H1 (cell line): ENCODE measurements around the gene NDUFA11. TPM values are rescaled to one million over a fixed set of nuclear protein-coding genes. Genes with fewer than 3 reads are reported as not detected.

ENCODE experiments used
- CTCF ChIA-PET: fragments of 300-600 bp; sonication (Branson Sonifier 250); formaldehyde crosslinking; loops from one replicate; lab custom pipeline; 2021; ENCODE audit not compliant: partially characterized antibody; lab: Charles Lee
- POLR2A ChIA-PET: fragments of 300-600 bp; sonication (Branson Sonifier 250); formaldehyde crosslinking; loops from one replicate; lab custom pipeline; 2021; ENCODE audit warnings: inconsistent platforms; ENCODE audit not compliant: partially characterized antibody; lab: Charles Lee
- DNase-seq, 2 experiments: peaks; one replicate each; pipeline versions ENCODE4 v3.0.0 to v3.0.0-alpha.2; 2010 to 2022; ENCODE audit warnings: low spot score in 2 of 2, low read depth in 1 of 2, mixed read lengths in 1 of 2
- FAIRE-seq: peaks from 2 replicates; lab custom pipeline; 2011; peaks lifted over from hg19 to GRCh38; lab: Jason Lieb, UNC
- H2AFZ ChIP-seq: 2 replicates; pipeline ENCODE4 v1.8.1; 2012; ENCODE audit warnings: low read length, inconsistent platforms
- H2AK5ac ChIP-seq: 2 replicates; pipeline ENCODE4 v1.6.1; 2013; ENCODE audit warnings: low read depth, low read length
- H2BK120ac ChIP-seq: replicated peaks from 2 replicates; pipeline ENCODE3; 2013; ENCODE audit warnings: low read depth, low read length, inconsistent platforms
- H2BK12ac ChIP-seq: 2 replicates; pipeline ENCODE4 v1.6.1; 2013; ENCODE audit warnings: low read depth, low read length
- H2BK15ac ChIP-seq: 2 replicates; pipeline ENCODE4 v1.6.1; 2013; ENCODE audit warnings: low read length
- H2BK20ac ChIP-seq: 2 replicates; pipeline ENCODE4 v1.6.1; 2013; ENCODE audit warnings: low read length
- H2BK5ac ChIP-seq: 2 replicates; pipeline ENCODE4 v1.6.1; 2013; ENCODE audit warnings: low read depth, low read length
- H3K14ac ChIP-seq: 2 replicates; pipeline ENCODE4 v1.6.1; 2013; ENCODE audit warnings: inconsistent platforms; ENCODE audit not compliant: insufficient read length
- H3K18ac ChIP-seq: 2 replicates; pipeline ENCODE4 v1.6.1; 2013; ENCODE audit warnings: low read length; ENCODE audit errors: extremely low read depth
- H3K23ac ChIP-seq: 2 replicates; pipeline ENCODE4 v1.6.1; 2013; ENCODE audit warnings: inconsistent platforms; ENCODE audit not compliant: insufficient read length
- H3K23me2 ChIP-seq: 2 replicates; pipeline ENCODE4 v1.6.1; 2013; ENCODE audit warnings: low read depth, low read length
- H3K27ac ChIP-seq: 2 replicates; pipeline ENCODE4 v1.6.1; 2011; ENCODE audit warnings: low read depth, low read length, inconsistent platforms
- H3K27me3 ChIP-seq, 4 experiments: replicated peaks in 1 of 4; 1 replicate in 1 of 4; 2 replicates in 3 of 4; pipeline versions ENCODE4 v1.6.1 to v1.8.1; 2011 to 2013; ENCODE audit warnings: low read length in 3 of 4, mild to moderate bottlenecking in 3 of 4, inconsistent platforms in 2 of 4, mixed read lengths in 2 of 4, moderate library complexity in 1 of 4; ENCODE audit not compliant: control insufficient read depth in 3 of 4, insufficient read depth in 3 of 4; ENCODE audit errors: extremely low read depth in 1 of 4
- H3K36me3 ChIP-seq, 4 experiments: 2 replicates each; pipeline versions ENCODE4 v1.6.1 to v1.8.1; 2011 to 2013; ENCODE audit warnings: mild to moderate bottlenecking in 4 of 4, low read length in 3 of 4, moderate library complexity in 2 of 4, control low read depth in 1 of 4, inconsistent platforms in 1 of 4; ENCODE audit not compliant: insufficient read depth in 4 of 4, control insufficient read depth in 2 of 4
- H3K4ac ChIP-seq: replicated peaks from 2 replicates; pipeline ENCODE3; 2013; ENCODE audit warnings: low read length, low read depth, mixed read lengths, inconsistent platforms; ENCODE audit not compliant: insufficient read length
- H3K4me1 ChIP-seq, 4 experiments: replicated peaks in 1 of 4; 1 replicate in 1 of 4; 2 replicates in 3 of 4; pipeline versions ENCODE4 v1.6.1 to v1.8.1; 2011 to 2013; ENCODE audit warnings: low read length in 3 of 4, inconsistent platforms in 2 of 4, mixed read lengths in 1 of 4; ENCODE audit not compliant: insufficient read depth in 4 of 4, control insufficient read depth in 3 of 4
- H3K4me2 ChIP-seq, 2 experiments: 2 replicates each; pipeline versions ENCODE4 v1.6.1 to v1.8.1; 2011 to 2013; ENCODE audit warnings: low read depth in 2 of 2, low read length in 2 of 2, control low read depth in 1 of 2, inconsistent platforms in 1 of 2, mild to moderate bottlenecking in 1 of 2; ENCODE audit not compliant: insufficient read depth in 1 of 2
- H3K4me3 ChIP-seq, 4 experiments: fragments of 200-600, 300-600 bp in 1 of 4; sonication (generic), shearing (Covaris generic), sonication (Bioruptor Twin) in 1 of 4; 2 replicates each; pipeline versions ENCODE4 v1.5.1 to v1.8.1; 2011 to 2016; ENCODE audit warnings: low read length in 4 of 4, low read depth in 3 of 4, control low read depth in 2 of 4, inconsistent platforms in 2 of 4, mild to moderate bottlenecking in 2 of 4, mixed read lengths in 1 of 4, moderate library complexity in 1 of 4; ENCODE audit not compliant: insufficient read depth in 2 of 4; ENCODE audit errors: extremely low read depth in 1 of 4
- H3K56ac ChIP-seq: replicated peaks from 2 replicates; pipeline ENCODE3; 2013; ENCODE audit warnings: low read depth, mild to moderate bottlenecking, mixed read lengths, low read length, inconsistent platforms; ENCODE audit not compliant: insufficient read length
- H3K79me1 ChIP-seq: 2 replicates; pipeline ENCODE4 v1.6.1; 2013; ENCODE audit warnings: low read depth, low read length, control low read depth
- H3K79me2 ChIP-seq, 2 experiments: 2 replicates each; pipeline versions ENCODE4 v1.6.1 to v1.8.1; 2012 to 2013; ENCODE audit warnings: low read length in 2 of 2, mild to moderate bottlenecking in 2 of 2, inconsistent platforms in 1 of 2; ENCODE audit not compliant: insufficient read depth in 2 of 2, control insufficient read depth in 1 of 2
- H3K9ac ChIP-seq, 4 experiments: replicated peaks in 1 of 4; 1 replicate in 1 of 4; 2 replicates in 3 of 4; pipeline versions ENCODE4 v1.6.1 to v1.8.1; 2011 to 2013; ENCODE audit warnings: low read depth in 3 of 4, low read length in 3 of 4, control low read depth in 2 of 4, mild to moderate bottlenecking in 2 of 4, moderate library complexity in 2 of 4, inconsistent platforms in 1 of 4; ENCODE audit errors: extremely low read depth in 1 of 4
- H3K9me3 ChIP-seq, 2 experiments: 2 replicates each; pipeline versions ENCODE4 v1.6.1 to v1.8.1; 2012 to 2013; ENCODE audit warnings: mild to moderate bottlenecking in 2 of 2, moderate library complexity in 2 of 2, control low read depth in 1 of 2, inconsistent platforms in 1 of 2, low read depth in 1 of 2, low read length in 1 of 2, mixed read lengths in 1 of 2; ENCODE audit not compliant: insufficient read depth in 2 of 2
- H4K20me1 ChIP-seq, 2 experiments: replicated peaks in 1 of 2; 2 replicates each; pipeline versions ENCODE3 to v1.8.1; 2011 to 2013; ENCODE audit warnings: inconsistent platforms in 2 of 2, low read length in 2 of 2, mild to moderate bottlenecking in 1 of 2; ENCODE audit not compliant: insufficient read depth in 2 of 2, control insufficient read depth in 1 of 2
- H4K5ac ChIP-seq: 2 replicates; pipeline ENCODE4 v1.6.1; 2013; ENCODE audit warnings: low read length, low read depth, mixed read lengths, inconsistent platforms; ENCODE audit not compliant: insufficient read length
- H4K8ac ChIP-seq: 2 replicates; pipeline ENCODE4 v1.8.0; 2013; ENCODE audit warnings: mild to moderate bottlenecking, moderate library complexity, low read length, inconsistent platforms; ENCODE audit not compliant: insufficient read depth; ENCODE audit errors: extremely low read depth
- H4K91ac ChIP-seq: replicated peaks from 2 replicates; pipeline ENCODE3; 2013; ENCODE audit warnings: low read length, mixed read lengths, inconsistent platforms; ENCODE audit not compliant: insufficient read length
- CTCF ChIP-seq, 3 experiments: IDR thresholded peaks; 1 replicate in 2 of 3; 2 replicates in 1 of 3; pipeline versions ENCODE4 v1.5.1 to v1.6.1; 2011; ENCODE audit warnings: low read length in 3 of 3, mild to moderate bottlenecking in 3 of 3, inconsistent platforms in 2 of 3, low read depth in 1 of 3, moderate library complexity in 1 of 3; ENCODE audit not compliant: insufficient read depth in 1 of 3; ENCODE audit errors: control extremely low read depth in 1 of 3
- PHF8 ChIP-seq: fragments of 200-600 bp; sonication (generic); conservative IDR thresholded peaks from 2 replicates; pipeline ENCODE4 v1.7.1; 2012; ENCODE audit warnings: low read depth, mild to moderate bottlenecking, inconsistent platforms, low read length, moderate library complexity
- TBP ChIP-seq: IDR thresholded peaks from 2 replicates; pipeline ENCODE4 v1.6.1; 2011; ENCODE audit warnings: low read depth, low read length, improper control_type of control experiment
- ZNF274 ChIP-seq: IDR thresholded peaks from 2 replicates; pipeline ENCODE4 v1.7.0; 2012; ENCODE audit warnings: low read length, borderline replicate concordance; ENCODE audit errors: extremely low read depth
- WGBS, 2 experiments: shearing (Covaris generic) in 1 of 2; methylation state at CpG; one replicate each; pipeline versions ENCODE4 v1.1.6 to v1.1.7; 2013 to 2015; ENCODE audit warnings: low lambda C conversion rate in 2 of 2, mixed read lengths in 2 of 2, inconsistent platforms in 1 of 2, low coverage in 1 of 2, missing lambda C conversion rate in 1 of 2; ENCODE audit not compliant: insufficient replicate concordance in 2 of 2, insufficient coverage in 1 of 2, insufficient read length in 1 of 2; ENCODE audit errors: extremely low coverage in 1 of 2, missing lambda C conversion rate in 1 of 2; 5-methylcytosine and 5-hydroxymethylcytosine counted together
- polyA plus RNA-seq, 7 experiments: library from polyadenylated mRNA; depleted of rRNA in 3 of 7; stranded (reverse) in 5 of 7; unstranded in 2 of 7; fragments of >200 nt in 5 of 7; fragments of 200-250 nt in 2 of 7; gene quantifications; 1 replicate in 5 of 7; 2 replicates in 1 of 7; 4 replicates in 1 of 7; pipeline versions ENCODE4 v1.2.1 to v1.2.3, GENCODE V29; 2011 to 2013; ENCODE audit warnings: missing spikeins in 2 of 7, mixed read lengths in 2 of 7
- total RNA-seq: library from RNA; stranded (reverse); fragmentation: NEBNext Ultra II Directional; extraction: Animal tissue kit (Norgen Biotek cat#: 25700); gene quantifications from 2 replicates; pipeline ENCODE4 v1.2.1, GENCODE V29; 2021

NDUFA11 gene
- total and polyA plus RNA-seq, 2 of the 8 experiments (the other 6 are each of a cell fraction or from before 2014, with no cell fraction given) = 205 to 1,037 TPM

- Histone ChIP-seq H2BK5ac (no peak overlapping the region), H3K4ac (no peak overlapping the region), H3K79me1 (no peaks in the 10 kb centered on the region), H3K14ac (no peak overlapping the region), H4K8ac (no peak overlapping the region), H2BK12ac (no peak overlapping the region), H4K91ac (no peak overlapping the region), H3K23me2 (no peaks in the 10 kb centered on the region), H3K36me3 (peaks cover 3 to 31% (median 17%) of the 10 kb centered on the region in 4 experiments; a peak in 7 of 8 replicates), H3K4me3 (no peak overlapping the region), H3K79me2 (no peaks in the 10 kb centered on the region), H2BK120ac (no peak overlapping the region), H3K4me2 (no peak overlapping the region), H2BK20ac (no peak overlapping the region), H3K18ac (no peak overlapping the region), H3K9ac (no peak overlapping the region), H3K23ac (no peak overlapping the region), H2AFZ (no peak overlapping the region), H3K9me3 (no peaks in the 10 kb centered on the region)
- CTCF ChIA-PET = interaction anchor here (0.7 kb wide), 3 partner anchors 13 to 121 kb away, joined by 3 to 4 read pairs (median 3); no protein-coding TSS in a partner anchor
- no peak for FAIRE-seq
- no peak for TF ChIP-seq ZNF274
- no peak for TF ChIP-seq PHF8
- no peak for TF ChIP-seq TBP
- no peak for TF ChIP-seq CTCF (IDR thresholded peaks at IDR 0.05; ENCODE audit: control extremely low read depth in 1 of 3, insufficient read depth in 1 of 3, low read depth in 1 of 3, low read length in 3 of 3)
- TF ChIP-seq, all 59 proteins: peak for 0
- 92% methylated on average over 14 of the region's 14 CpGs; no CpG with 5 or more reads in 1 of the 2 experiments for WGBS, 2 experiments
- Histone ChIP-seq H3K27me3 (no peaks in the 10 kb centered on the region), H3K4me1 (no peaks in the 10 kb centered on the region), H4K5ac (no peak overlapping the region), H3K56ac (no peak overlapping the region), H3K27ac (no peak overlapping the region), H4K20me1 (peaks cover 3 to 6% of the 10 kb centered on the region in 2 experiments), H2AK5ac (no peak overlapping the region), H2BK15ac (no peak overlapping the region)
- no peak for DNase-seq
- POLR2A ChIA-PET = interaction anchor here (0.6 kb wide), 1 partner anchor 579 kb away, joined by 3 read pairs; no protein-coding TSS in a partner anchor
These were observed 12.7 kb upstream of the NDUFA11 start for GRCh38 chr19:5916181-5916708.
